ENCODE measurements around the gene ETV2.
"Not testable (repeated sequence)": the region's sequence is repeated elsewhere in the genome, so short reads cannot be mapped to it uniquely, and the experiment has no call there.

The ETV2 gene

DNA sequence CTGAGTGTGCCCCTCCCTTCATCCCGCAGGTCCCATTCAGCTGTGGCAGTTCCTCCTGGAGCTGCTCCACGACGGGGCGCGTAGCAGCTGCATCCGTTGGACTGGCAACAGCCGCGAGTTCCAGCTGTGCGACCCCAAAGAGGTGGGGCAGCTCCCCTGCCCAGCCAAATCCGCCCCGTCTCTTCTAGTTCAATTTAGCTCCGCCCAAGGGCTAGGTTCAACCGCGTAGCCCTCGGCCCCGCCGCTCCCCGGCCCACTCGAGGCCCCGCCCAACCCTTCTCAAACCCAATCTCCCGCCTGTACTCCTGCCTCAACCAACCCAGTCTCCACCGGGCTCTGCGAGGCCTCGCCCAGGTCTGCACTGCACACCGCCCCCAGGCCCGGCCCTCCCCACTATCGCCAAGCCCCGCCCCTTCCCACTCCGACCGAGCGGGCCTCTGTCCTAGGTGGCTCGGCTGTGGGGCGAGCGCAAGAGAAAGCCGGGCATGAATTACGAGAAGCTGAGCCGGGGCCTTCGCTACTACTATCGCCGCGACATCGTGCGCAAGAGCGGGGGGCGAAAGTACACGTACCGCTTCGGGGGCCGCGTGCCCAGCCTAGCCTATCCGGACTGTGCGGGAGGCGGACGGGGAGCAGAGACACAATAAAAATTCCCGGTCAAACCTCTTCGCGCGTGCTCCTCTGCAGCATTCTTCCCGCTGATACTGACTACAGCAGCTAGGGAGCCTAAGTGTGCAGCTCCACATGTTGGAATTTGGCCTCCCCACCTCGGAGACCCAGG is 2.9 kb downstream of the ETV2 start:
- Histone ChIP-seq H3K9ac (ENCODE audit: low read length) (peak overlapping the region; percentile 54), H3K27ac (ENCODE audit: low read depth, low read length) (no peak overlapping the region), H3K4me1 (ENCODE audit: control insufficient read depth, insufficient read depth, low read length) (peaks cover 34% of the 10 kb centered on the region), H3K36me3 (ENCODE audit: control insufficient read depth, insufficient read depth, low read length) (no peaks in the 10 kb centered on the region), H3K27me3 (ENCODE audit: control insufficient read depth, insufficient read depth, low read length) (peaks cover 8% of the 10 kb centered on the region; the same call in 1 of the 2 replicates), H3K9me3 (ENCODE audit: control insufficient read depth, insufficient read depth, low read depth, low read length) (no peaks in the 10 kb centered on the region), H3K4me3 (ENCODE audit: low read depth, low read length) (peak overlapping the region; percentile 69)

DNA sequence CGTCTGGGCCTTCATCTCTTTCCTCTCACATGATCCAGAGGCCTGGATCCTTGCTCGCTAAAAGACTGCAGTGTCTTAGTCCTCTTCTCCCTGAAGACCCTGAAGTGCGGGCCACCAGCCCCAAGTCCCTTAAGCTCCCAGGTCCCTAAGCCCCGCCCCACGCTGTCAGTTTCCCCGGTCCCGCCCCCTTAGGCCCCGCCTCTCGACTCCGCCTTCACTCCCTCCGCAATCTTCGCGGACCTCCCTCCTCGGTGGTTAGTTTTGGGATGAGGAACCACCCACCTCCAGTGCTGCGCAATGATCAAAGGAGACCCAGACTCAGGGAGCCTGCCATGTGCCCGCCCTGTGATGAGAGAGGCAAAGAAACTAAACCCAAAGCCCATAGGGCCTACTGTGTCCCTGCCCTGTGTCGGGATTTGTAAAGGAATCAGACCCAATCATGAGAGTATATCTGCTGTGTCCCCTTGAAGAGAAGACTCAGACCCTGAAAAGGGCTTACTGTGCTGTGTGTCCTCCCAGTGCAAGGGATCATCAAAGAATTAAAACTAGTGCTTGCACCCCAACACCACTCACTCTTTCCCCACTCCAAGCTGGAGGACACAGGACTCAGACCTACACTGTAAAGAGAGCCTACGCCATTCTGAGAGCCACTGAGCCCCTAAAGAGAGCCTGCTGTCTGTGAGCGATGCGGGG is 3.6 kb downstream of the ETV2 start:
- Histone ChIP-seq H3K9me3 (ENCODE audit: control insufficient read depth, insufficient read depth, low read depth, low read length) (no peaks in the 10 kb centered on the region), H3K27me3 (ENCODE audit: control insufficient read depth, insufficient read depth, low read length) (peaks cover 8% of the 10 kb centered on the region; the same call in 1 of the 2 replicates), H3K9ac (ENCODE audit: low read length) (peak overlapping the region; percentile 54), H3K36me3 (ENCODE audit: control insufficient read depth, insufficient read depth, low read length) (no peaks in the 10 kb centered on the region), H3K27ac (ENCODE audit: low read depth, low read length) (no peak overlapping the region), H3K4me1 (ENCODE audit: control insufficient read depth, insufficient read depth, low read length) (peaks cover 32% of the 10 kb centered on the region), H3K4me3 (ENCODE audit: low read depth, low read length) (peak overlapping the region; percentile 69)

DNA sequence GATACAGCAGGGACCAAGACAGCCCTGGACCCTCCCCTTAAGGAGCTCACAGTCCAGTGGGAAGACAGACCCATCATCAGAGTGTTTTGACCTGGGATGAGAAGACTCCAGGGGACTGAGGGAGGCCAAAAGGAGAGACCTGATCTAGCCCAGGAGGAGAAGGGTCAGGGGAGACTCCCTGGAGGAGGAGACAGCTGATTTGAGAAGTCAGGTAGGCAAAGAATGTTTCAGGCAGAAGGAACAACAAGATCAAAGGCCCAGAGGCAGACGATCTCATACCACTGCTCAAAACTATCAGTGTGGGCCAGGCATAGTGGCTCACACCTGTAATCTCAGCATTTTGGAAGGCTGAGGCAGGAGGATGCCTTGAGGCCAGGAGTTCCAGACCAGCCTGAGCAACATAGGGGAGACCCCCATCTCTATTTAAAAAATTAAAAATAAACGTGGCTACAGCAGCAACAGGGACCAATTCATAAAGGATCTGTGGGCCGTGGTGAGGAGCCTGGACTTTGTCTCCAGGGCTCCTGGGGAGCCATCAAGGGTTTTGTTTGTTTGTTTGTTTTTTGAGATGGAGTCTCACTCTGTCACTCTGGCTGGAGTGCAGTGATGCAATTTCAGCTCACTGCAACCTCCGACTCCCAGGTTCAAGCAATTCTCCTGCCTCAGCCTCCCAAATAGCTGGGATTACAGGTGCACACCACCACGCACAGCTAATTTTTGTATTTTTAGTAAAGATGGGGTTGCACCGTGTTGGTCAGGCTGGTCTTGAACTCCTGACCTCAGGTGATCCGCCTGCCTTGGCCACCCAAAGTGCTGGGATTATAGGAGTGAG is 4.4 kb downstream of the ETV2 start:
- Histone ChIP-seq H3K9me3 (ENCODE audit: control insufficient read depth, insufficient read depth, low read depth, low read length) (no peaks in the 10 kb centered on the region), H3K36me3 (ENCODE audit: control insufficient read depth, insufficient read depth, low read length) (peaks cover 4% of the 10 kb centered on the region), H3K4me1 (ENCODE audit: control insufficient read depth, insufficient read depth, low read length) (peaks cover 32% of the 10 kb centered on the region), H3K9ac (ENCODE audit: low read length) (no peak overlapping the region), H3K4me3 (ENCODE audit: low read depth, low read length) (no peak overlapping the region), H3K27me3 (ENCODE audit: control insufficient read depth, insufficient read depth, low read length) (peaks cover 8% of the 10 kb centered on the region; the same call in 1 of the 2 replicates), H3K27ac (ENCODE audit: low read depth, low read length) (no peak overlapping the region)

DNA sequence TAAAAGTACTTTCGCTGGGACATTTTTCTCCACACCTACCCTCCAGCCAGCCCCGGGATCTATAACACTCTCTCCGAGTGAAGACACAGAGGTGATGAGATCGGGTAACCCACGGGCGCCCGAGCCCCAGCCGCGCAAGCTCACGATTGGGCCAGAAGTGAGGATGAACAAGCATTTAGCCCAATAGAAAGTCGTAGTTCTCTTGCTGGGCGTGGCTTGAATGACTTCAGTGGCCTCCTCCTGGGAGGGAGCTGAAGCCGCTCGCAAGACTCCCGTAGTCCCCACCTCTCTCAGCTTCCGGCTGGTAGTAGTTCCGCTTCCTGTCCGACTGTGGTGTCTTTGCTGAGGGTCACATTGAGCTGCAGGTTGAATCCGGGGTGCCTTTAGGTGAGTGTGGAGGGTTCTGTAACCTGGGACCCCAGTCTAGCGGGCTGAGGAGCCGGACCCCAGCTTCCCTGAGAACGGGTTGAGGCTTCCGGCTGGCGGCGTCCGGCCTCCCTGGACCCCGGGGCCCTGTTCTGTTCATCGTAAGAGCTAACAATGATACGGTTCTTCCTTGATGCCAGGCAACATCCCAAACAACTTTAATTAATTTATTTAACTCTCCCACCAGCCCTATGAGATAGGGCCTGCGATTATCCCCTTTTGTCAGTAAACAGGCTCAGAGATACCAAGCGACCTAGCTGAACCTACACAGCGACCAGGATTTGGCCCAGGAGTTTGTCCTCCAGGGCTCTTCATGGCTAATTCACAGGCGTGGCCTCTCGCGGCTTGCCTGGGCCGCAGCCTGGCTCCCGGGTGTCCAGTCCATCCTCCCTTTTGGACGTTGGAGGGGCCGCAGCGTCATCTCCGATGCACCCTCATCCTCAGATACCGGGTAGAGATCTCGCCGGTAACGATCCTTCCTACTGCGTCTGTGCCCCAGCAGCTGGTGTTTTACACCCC is 6.7 kb downstream of the ETV2 start, which contains the start of gene COX6B1:
Gene COX6B1, plus strand, starts transcription at position 307 of the 945 bp plus-strand sequence. CDS start 2,921 bp downstream, outside the sequence.
- peaks cover 12% of the 10 kb centered on the region; the same call in 1 of the 2 replicates for H3K4me1 ChIP-seq (ENCODE audit: control insufficient read depth, insufficient read depth, low read length)
- H3K27me3 ChIP-seq (ENCODE audit: control insufficient read depth, insufficient read depth, low read length), result peaks cover 5% of the 10 kb centered on the region; the same call in 1 of the 2 replicates
- no peaks in the 10 kb centered on the region for H3K9me3 ChIP-seq (ENCODE audit: control insufficient read depth, insufficient read depth, low read depth, low read length)
- H3K27ac ChIP-seq (ENCODE audit: low read depth, low read length), result no peak within 1 kb of the TSS
- H3K4me3 ChIP-seq (ENCODE audit: low read depth, low read length), result peak within 1 kb of the TSS; percentile 81
- peaks cover 18% of the 10 kb centered on the region for H3K36me3 ChIP-seq (ENCODE audit: control insufficient read depth, insufficient read depth, low read length)
- peak within 1 kb of the TSS; percentile 68 for H3K9ac ChIP-seq (ENCODE audit: low read length)

DNA sequence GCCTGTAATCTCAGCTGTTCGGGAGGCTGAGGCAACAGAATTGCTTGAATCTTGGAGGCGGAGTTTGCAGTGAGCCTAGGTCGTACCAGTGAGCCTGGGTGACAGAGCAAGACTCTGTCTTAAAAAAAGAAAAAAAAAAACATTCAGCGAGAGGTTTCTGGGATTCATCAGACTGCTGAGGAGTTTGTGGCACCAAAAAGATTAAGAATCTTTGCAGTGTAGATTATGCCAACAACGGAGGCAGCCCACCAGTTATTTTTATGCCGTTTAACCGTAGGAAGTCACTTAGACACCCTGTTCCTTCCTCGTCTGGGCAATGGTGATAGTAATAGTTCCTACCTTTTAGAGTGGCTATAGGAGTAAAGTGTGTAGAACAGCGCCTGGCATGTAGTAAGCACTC is 9.0 kb downstream of the ETV2 start:
- Histone ChIP-seq H3K4me1 (ENCODE audit: control insufficient read depth, insufficient read depth, low read length) (peaks cover 4% of the 10 kb centered on the region; the same call in 1 of the 2 replicates), H3K27ac (ENCODE audit: low read depth, low read length) (no peak overlapping the region), H3K9me3 (ENCODE audit: control insufficient read depth, insufficient read depth, low read depth, low read length) (no peaks in the 10 kb centered on the region), H3K27me3 (ENCODE audit: control insufficient read depth, insufficient read depth, low read length) (peaks cover 3% of the 10 kb centered on the region; the same call in 1 of the 2 replicates), H3K36me3 (ENCODE audit: control insufficient read depth, insufficient read depth, low read length) (peaks cover 37% of the 10 kb centered on the region), H3K4me3 (ENCODE audit: low read depth, low read length) (no peak overlapping the region), H3K9ac (ENCODE audit: low read length) (no peak overlapping the region)

DNA sequence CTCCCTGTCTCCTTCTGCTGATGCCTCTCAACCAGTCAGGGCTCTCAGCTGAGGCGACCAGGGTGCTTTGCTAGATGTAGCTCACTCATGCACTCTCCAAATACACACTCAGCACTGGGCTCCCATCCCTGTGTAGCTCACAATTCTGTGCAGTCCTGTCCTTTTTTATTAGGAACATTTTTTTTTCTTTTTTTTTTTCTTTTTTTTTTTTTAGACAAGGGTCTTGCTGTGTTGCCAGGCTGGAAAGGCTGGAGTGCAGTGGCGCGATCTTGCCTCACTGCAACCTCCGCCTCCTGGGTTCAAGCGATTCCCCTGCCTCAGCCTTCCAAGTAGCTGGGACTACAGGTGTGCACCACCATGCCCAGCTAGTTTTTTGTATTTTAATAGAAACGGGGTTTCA is 13.3 kb downstream of the ETV2 start:
- not testable (repeated sequence) for H3K4me3 ChIP-seq (ENCODE audit: low read depth, low read length); H3K4me1 ChIP-seq (ENCODE audit: control insufficient read depth, insufficient read depth, low read length); H3K9ac ChIP-seq (ENCODE audit: low read length); H3K9me3 ChIP-seq (ENCODE audit: control insufficient read depth, insufficient read depth, low read depth, low read length); H3K27me3 ChIP-seq (ENCODE audit: control insufficient read depth, insufficient read depth, low read length); H3K27ac ChIP-seq (ENCODE audit: low read depth, low read length)
- H3K36me3 ChIP-seq (ENCODE audit: control insufficient read depth, insufficient read depth, low read length), result peaks cover 71% of the 10 kb centered on the region

DNA sequence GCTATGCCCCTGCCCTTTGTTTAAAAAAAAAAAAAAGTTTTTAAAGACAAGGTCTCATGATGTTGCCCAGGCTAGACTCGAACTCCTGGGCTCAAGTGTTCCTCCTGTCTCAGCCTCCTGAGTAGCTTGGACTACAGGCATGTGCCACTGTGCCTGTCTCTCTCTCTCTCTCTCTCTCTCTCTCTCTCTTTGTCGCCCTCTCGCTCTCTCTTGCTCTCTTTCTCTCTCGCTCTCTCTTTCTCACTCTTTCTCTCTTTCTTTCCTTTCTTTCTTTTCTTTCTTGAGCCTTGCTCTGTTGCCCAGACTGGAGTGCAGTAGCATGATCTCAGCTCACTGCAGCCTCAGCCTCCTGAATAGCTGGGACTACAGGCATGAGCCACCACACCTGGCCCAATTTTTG is 14.1 kb downstream of the ETV2 start:
- no peaks in the 10 kb centered on the region for H3K4me1 ChIP-seq (ENCODE audit: control insufficient read depth, insufficient read depth, low read length)
- H3K4me3 ChIP-seq (ENCODE audit: low read depth, low read length), result no peak overlapping the region
- no peak overlapping the region for H3K9ac ChIP-seq (ENCODE audit: low read length)
- H3K9me3 ChIP-seq (ENCODE audit: control insufficient read depth, insufficient read depth, low read depth, low read length), result no peaks in the 10 kb centered on the region
- H3K36me3 ChIP-seq (ENCODE audit: control insufficient read depth, insufficient read depth, low read length), result peaks cover 72% of the 10 kb centered on the region
- no peak overlapping the region for H3K27ac ChIP-seq (ENCODE audit: low read depth, low read length)
- H3K27me3 ChIP-seq (ENCODE audit: control insufficient read depth, insufficient read depth, low read length), result no peaks in the 10 kb centered on the region

DNA sequence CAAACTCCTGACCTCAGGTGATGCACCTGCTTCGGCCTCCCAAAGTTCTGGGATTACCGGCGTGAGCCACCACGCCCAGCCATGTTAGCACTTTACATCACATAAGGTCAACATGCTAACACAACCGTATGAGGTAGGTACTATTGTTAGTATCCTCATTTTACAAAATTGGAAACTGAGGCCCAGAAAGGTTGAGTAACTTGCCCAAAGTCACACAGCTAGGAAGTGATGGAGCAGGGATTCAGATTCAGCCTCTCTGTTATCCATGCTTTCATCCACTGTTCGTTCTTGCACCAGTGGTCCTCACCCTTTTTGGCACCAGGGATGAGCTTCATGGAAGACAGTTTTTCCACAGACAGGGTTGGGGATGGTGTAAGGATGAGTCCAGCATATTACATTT is 15.2 kb downstream of the ETV2 start:
- no peaks in the 10 kb centered on the region for H3K27me3 ChIP-seq (ENCODE audit: control insufficient read depth, insufficient read depth, low read length)

DNA sequence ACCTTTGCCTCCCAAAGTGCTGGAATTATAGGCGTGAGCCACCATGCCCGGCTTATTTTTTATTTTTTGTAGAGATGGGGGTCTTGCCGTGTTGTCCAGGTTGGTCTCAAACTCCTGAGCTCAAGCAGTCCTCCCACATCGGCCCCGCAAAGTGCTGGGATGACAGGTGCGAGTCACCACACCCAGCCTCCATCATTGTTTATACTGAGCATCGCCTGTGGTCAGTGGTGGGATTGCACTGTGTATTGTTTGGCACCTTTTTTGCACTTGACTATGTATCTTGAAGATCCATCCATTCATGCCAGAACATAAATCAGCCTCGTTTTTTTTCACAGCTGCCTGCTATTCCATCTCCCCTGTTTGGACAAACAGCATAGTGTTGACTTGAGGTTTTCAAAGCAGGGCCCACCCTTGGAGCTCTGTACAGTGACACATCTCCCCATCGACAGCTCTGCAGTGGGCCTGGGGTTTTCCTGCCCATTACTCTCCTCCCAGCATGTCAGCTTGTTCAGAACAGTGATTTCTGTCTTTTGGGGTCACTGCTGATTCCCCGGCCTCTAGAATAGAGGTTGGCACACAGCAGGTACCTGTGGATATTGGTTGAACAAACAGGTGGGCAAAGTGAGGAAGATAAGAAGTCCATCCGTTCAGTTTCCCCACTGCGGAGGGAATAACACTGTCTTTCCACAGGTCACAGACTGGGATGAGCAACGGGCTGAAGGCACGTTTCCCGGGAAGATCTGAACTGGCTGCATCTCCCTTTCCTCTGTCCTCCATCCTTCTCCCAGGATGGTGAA is 16.6 kb downstream of the ETV2 start:
- Histone ChIP-seq H3K9ac (ENCODE audit: low read length) (no peak overlapping the region), H3K4me3 (ENCODE audit: low read depth, low read length) (no peak overlapping the region), H3K27me3 (ENCODE audit: control insufficient read depth, insufficient read depth, low read length) (no peaks in the 10 kb centered on the region), H3K4me1 (ENCODE audit: control insufficient read depth, insufficient read depth, low read length) (no peaks in the 10 kb centered on the region), H3K27ac (ENCODE audit: low read depth, low read length) (no peak overlapping the region), H3K9me3 (ENCODE audit: control insufficient read depth, insufficient read depth, low read depth, low read length) (no peaks in the 10 kb centered on the region), H3K36me3 (ENCODE audit: control insufficient read depth, insufficient read depth, low read length) (peaks cover 55% of the 10 kb centered on the region)

More for the DNA sequence above, 15.2 kb downstream of the ETV2 start:
- H3K27ac ChIP-seq (ENCODE audit: low read depth, low read length), result no peak overlapping the region
- H3K4me1 ChIP-seq (ENCODE audit: control insufficient read depth, insufficient read depth, low read length), result no peaks in the 10 kb centered on the region
- H3K9me3 ChIP-seq (ENCODE audit: control insufficient read depth, insufficient read depth, low read depth, low read length), result no peaks in the 10 kb centered on the region
- no peak overlapping the region for H3K9ac ChIP-seq (ENCODE audit: low read length)
- H3K4me3 ChIP-seq (ENCODE audit: low read depth, low read length), result no peak overlapping the region
- H3K36me3 ChIP-seq (ENCODE audit: control insufficient read depth, insufficient read depth, low read length), result peaks cover 61% of the 10 kb centered on the region

Data from HUES6 (cell line).